Hematopoietic multipotent progenitor cell treated with erythropoietin and hydrocortisone succinate and interleukin-3 and kit ligand, for 15 days (in vitro differentiated cells): ENCODE measurements around the gene PCNX3.
"Not testable (repeated sequence)": the region's sequence is repeated elsewhere in the genome, so short reads cannot be mapped to it uniquely, and the experiment has no call there.

Experiments
- DNase-seq: peaks from one replicate; pipeline ENCODE4 v3.0.0-alpha.2; 2015; ENCODE audit warnings: low spot score

PCNX3 gene

DNA sequence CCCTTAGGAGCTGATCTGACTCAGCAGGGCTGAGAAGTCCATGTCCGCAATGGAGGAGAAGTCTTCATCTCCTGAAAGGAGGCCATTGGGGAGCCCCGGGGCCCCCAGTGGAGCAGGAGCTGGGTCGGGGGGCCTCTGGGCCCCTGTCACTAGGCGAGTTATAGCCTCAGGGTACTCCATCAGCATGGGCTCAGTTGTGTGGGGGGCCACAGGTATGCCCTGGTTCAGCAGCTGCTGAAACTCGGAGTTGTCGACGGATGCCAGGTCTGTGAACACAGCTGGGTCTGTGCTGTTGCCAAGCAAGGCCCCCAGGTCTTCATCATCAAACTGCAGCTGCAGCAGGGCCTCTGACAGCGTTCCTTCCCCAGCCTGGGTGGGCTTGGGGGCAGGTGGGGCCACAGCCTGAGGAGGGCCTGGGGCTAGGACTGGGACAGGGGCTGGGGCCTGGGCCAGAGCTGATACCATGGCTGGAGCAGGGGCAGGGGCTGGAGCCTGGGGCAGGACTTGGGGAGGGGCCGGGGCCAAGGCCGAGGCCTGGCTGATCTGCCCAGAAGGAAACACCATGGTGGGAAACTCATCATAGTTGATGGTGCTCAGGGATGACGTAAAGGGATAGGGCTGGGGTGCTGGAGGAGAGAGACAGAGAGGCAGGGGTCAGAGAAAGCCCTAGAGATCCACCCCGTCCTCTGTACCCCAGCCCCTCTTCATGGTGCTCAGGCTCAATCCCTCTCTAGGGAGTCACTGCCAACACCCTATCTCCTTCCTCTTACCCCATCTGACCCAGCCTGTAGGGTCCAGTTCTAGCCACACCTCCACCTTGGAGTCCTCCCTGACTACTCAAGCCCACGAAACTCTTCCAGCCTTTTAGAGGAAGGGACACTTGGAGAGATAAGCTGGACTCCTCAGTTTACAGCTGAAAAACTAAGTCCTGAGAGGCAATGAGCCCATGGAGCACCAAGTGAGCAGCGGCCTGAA, 39.1 kb downstream of the PCNX3 start:
- DNase-seq = no peak

- no peak for DNase-seq
Measured at GRCh38 chr11:65655570-65656332, 40.2 kb downstream of the PCNX3 start.

DNA sequence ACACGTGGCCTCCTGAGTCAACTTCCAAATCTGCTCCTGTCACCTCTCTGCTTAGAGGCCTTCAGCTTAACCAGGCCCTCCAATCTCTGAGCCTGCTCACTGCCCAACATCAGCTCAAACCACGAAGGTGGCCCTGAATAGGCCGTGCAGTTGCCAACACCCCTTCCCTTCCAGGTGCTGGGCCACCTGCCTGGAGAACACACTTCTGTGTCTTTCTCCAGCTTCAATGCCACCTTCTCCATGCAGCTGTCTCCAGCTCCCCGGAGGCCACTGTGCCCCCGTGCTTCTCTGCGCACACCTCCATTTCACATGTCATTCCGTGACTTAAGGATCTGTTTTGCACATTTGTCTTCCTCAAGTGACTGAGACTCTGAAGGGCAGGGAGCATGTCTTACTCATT, 41.9 kb downstream of the PCNX3 start:
- no peak for DNase-seq

DNA sequence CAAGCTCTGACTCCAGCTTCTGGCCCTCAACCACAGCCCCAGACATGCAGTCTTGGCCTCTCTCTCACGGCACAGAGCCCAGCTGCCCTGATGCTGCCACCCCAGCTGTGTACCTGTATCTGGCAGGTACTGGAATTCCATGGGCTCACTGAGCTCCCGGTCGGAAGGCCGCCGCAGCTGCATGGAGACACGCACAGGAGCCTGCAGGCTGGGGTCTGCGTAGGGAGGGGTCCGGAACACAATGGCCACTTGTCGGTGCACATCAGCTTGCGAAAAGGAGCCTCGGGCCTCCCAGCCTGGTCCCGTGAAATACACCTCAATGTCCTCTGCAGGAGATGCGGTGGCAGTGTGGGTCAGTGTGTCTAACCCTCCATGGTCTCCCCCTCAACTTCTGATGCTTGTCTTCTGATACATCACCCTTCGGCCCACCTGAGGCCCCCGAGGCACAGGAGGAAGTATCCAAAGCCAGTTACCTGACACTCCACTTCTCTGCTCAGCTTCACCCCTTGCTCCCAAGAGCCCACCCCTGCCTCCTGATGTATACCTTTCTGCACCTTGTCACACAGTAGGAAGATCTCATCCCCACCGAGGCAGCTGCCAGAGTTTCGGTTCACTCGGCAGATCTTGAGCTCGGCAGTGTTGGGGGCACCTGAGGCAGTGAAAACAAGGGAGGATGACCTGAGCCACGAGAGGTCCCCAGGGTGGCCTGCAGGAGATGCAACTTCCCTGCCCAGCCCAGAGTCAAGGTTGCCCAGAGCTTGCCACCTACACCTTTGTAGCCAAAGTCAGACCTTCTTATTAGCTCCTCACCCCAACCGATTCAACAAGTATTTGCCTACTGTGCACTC, 42.8 kb downstream of the PCNX3 start:
- no peak for DNase-seq

GRCh38 chr11:65660038-65660437, 44.5 kb downstream of the PCNX3 start:
- no peak for DNase-seq

- DNase-seq = not testable (repeated sequence)
Measured at GRCh38 chr11:65660908-65661307, 45.3 kb downstream of the PCNX3 start.

DNA sequence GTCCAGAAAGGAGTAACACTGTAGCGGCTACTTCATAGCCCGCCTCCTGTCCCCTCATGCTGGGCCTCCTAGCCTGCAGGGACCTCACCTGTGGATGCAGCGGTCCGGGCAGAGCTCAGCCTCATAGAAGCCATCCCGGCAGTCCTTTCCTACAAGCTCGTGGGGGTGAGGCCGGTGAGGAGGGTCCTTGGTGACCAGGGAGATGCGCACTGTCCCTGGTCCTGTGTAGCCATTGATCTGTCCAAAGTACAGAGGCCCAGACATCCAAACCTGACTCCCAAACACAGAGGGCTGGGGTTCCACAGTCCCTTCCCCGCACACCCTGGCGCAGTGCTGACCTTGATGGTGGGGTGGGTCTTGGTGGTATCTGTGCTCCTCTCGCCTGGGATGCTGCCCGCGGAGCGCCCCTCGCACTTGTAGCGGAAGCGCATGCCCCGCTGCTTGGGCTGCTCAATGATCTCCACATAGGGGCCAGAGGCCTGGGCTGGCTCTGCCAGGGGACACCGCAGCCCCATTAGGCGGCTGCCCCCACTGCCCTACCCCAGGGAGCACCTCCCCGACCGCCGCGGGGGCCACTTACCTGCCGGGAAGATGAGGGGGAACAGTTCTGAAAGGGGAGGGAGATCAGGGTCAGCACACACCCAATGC, 46.1 kb downstream of the PCNX3 start:
- DNase-seq = no peak

GRCh38 chr11:65662247-65662798, 46.7 kb downstream of the PCNX3 start:
- DNase-seq = no peak

DNA sequence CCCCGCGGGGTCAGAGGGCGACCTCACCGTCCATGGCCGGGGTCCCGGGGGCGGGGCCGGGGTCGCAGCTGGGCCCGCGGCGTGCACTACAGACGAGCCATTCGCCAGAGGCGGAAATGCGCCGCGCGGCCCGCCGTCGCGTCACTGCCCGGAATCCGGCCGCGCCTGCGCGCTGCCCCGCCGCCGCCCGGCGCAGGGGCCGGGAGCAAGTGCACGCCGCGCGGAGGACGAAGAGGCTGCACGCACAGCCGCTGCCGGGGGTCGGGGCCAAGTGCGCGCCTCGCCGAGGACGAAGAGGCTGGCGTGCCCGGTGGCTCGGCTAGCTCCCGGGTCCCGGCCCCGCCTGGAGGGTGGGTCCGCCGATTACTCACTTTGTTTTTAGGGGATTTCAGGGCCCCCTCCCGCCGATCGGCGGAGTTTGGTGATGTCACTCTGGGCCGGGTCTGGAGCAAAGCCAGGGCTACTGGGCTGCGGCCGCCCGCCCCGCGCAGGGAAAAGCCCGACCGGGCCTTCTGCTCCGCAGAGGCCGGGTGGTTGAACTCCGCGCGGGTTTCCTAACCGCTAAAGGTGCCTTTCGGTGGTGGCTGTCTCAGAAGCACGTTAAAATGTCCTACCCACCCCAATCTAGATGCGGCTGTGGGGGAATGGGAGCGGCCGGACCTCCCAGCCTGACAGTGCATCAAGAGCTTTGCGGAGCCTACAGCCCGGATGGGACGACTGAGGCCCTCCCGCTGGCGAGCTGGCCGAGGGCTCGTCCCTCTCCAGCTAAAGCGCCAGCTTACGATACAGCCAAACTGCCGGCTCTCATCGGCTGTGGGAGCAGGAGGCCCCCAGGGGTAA, 47.4 kb downstream of the PCNX3 start, which contains the start of gene RELA:
Gene RELA, minus strand, starts transcription at position 118 of the 840 bp plus-strand sequence. Its CDS starts 84 bp downstream, at position 34.
- peak; percentile 92 for DNase-seq

DNA sequence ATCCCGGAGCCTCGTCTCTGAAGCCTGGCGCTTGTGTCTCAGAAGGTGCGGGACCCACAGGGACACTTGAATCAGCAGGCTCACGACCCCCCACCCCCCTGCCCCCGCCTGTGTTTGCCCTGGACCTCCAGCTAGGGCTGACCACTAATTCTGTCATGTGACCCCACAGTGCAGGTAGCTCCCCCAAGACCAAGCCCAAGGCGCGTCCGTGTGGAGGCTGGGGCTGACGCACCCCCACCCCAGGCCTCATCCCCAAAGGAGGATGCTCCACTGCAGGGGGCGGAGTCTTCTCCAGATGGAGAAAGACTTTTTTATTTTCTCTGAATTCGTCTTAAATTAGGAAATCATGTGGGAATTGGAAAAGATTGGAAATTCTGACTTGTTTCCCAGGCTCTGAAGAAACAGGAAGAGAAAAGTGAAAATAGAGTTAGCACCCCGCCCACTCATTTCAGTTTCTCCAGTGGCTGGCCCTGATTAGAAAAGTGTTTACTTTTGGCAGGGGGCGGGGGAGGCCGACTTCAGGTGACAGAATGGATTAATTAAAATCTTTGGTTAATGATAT, 48.1 kb downstream of the PCNX3 start:
- peak; percentile 53 for DNase-seq

DNA sequence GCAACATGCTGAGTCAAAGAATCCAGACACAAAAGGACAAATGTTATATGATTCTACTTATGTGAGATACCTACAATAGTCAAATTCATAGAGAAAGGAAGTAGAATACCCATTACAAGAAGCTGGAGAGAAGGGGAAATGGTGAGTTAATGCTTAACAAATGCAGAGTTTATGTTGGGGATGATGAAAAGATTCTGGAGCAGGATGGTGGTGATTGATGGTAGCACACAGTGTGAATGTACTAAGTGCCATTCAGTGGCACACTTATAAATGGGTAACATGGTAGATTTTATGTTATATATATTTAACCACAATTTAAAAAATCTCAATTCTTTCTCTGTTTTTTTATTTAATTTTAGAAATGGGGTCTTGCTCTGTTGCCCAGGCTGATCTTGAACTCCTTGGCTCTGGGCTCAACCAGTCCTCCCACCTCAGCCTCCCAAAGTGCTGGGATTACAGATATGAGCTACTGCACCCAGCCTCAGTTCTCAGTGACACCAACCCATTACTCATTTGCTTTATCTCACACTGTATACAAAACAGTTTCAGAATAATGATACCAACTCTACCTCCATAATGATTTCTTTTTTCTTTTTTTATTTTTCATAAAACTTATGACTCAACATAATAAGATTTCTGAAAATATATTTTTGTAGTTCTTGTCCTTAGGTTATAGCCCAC, 56.7 kb downstream of the PCNX3 start:
- no peak for DNase-seq

DNA sequence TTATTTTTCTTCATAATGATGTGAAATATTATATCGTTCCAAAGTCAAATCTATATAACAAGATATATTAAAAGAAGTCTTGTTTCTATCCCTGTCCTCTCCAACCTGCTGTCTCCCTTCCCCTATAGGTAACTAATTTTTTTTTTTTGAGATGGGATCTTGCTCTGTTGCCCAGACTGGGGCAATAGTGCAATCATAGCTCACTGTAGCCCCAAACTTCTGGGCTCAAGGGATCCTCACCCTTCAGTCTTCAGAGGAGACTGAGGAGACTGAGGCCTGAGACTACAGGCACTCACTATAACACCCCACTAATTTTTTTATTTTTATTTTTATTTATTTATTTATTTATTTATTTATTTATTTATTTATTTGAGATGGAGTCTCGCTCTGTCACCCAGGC, 57.4 kb downstream of the PCNX3 start:
- no peak for DNase-seq

- no peak for DNase-seq
Measured at GRCh38 chr11:65680192-65680743, 64.7 kb downstream of the PCNX3 start.

- not testable (repeated sequence) for DNase-seq
Measured at GRCh38 chr11:65683480-65683879, 67.9 kb downstream of the PCNX3 start.

GRCh38 chr11:65685981-65686380, 70.4 kb downstream of the PCNX3 start:
- no peak for DNase-seq
